ENCODE results near the gene PIWIL4.

DNA sequence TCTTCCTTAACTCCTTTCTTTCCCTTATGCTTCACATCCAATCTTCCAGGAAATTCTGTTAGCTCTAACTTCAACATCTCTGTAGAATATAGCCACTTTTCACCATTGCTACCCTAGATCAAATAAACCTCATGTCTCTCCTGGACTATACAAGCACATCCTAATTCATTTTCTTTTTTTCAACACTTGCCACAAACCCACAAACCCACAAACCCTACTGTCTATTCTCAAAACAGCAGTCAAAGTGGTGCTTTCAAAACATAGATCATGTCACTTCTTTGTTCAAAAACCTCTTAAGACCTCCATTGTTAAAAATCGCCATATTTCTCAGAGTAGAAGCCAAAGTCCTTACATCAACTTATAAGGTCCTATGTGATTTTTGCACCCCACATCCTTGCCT lies 94.3 kb downstream of the PIWIL4 start:
- TF ChIP-seq, protein P1, sequence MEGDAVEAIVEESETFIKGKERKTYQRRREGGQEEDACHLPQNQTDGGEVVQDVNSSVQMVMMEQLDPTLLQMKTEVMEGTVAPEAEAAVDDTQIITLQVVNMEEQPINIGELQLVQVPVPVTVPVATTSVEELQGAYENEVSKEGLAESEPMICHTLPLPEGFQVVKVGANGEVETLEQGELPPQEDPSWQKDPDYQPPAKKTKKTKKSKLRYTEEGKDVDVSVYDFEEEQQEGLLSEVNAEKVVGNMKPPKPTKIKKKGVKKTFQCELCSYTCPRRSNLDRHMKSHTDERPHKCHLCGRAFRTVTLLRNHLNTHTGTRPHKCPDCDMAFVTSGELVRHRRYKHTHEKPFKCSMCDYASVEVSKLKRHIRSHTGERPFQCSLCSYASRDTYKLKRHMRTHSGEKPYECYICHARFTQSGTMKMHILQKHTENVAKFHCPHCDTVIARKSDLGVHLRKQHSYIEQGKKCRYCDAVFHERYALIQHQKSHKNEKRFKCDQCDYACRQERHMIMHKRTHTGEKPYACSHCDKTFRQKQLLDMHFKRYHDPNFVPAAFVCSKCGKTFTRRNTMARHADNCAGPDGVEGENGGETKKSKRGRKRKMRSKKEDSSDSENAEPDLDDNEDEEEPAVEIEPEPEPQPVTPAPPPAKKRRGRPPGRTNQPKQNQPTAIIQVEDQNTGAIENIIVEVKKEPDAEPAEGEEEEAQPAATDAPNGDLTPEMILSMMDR (IDR thresholded peaks at IDR 0.05; ENCODE audit: insufficient read depth, low read depth, low read length) = no peak
- no peak for TF ChIP-seq EZH2 (IDR thresholded peaks at IDR 0.05; ENCODE audit: insufficient read depth, low read length)
